IMR-90 (cell line): ENCODE results near the gene LMTK2. TPM values are rescaled to one million over a fixed set of nuclear protein-coding genes. Genes with fewer than 3 reads are reported as not detected.

Experiments used
- ATAC-seq: fragments of 200-7000 bp; cut with Tn5 transposase; 2 replicates; pipeline ENCODE4 v1.9.1; 2020; ENCODE audit warnings: low read depth, mild to moderate bottlenecking, moderate library complexity
- BruUV-seq: library from RNA; stranded (reverse); fragments of 400-500 nt; replicated peaks from 2 replicates; lab custom pipeline; 2021; lab: Mats Ljungman, UMichigan
- CTCF ChIA-PET: fragments of 300-600 bp; formaldehyde crosslinking; extraction: SDS; loops from one replicate; lab custom pipeline; 2021; ENCODE audit warnings: antibody characterized with exemption; lab: Yijun Ruan, JAX
- POLR2A ChIA-PET: fragments of 300-600 bp; sonication (Branson Sonifier 250); formaldehyde crosslinking; loops from one replicate; lab custom pipeline; 2022; ENCODE audit warnings: antibody characterized with exemption; ENCODE audit not compliant: unreplicated experiment; lab: Charles Lee
- DNase-seq: peaks from one replicate; pipeline ENCODE4 v3.0.0; 2013
- H2AFZ ChIP-seq: replicated peaks from 2 replicates; pipeline ENCODE3; 2013; ENCODE audit warnings: low read length, mild to moderate bottlenecking; ENCODE audit not compliant: poor library complexity
- H2AK5ac ChIP-seq: 2 replicates; pipeline ENCODE4 v1.6.1; 2013; ENCODE audit warnings: low read depth, low read length, inconsistent platforms
- H2AK9ac ChIP-seq: replicated peaks from 2 replicates; pipeline ENCODE3; 2013; ENCODE audit warnings: mild to moderate bottlenecking, low read depth, low read length, moderate library complexity; ENCODE audit not compliant: poor library complexity
- H2BK120ac ChIP-seq: 2 replicates; pipeline ENCODE4 v1.6.1; 2013; ENCODE audit warnings: low read depth, low read length, inconsistent platforms
- H2BK15ac ChIP-seq: 3 replicates; pipeline ENCODE4 v1.6.1; 2013; ENCODE audit warnings: low read depth, low read length, inconsistent platforms
- H2BK20ac ChIP-seq: 2 replicates; pipeline ENCODE4 v1.6.1; 2013; ENCODE audit warnings: low read depth, mild to moderate bottlenecking, inconsistent platforms, low read length, moderate library complexity
- H2BK5ac ChIP-seq: 2 replicates; pipeline ENCODE4 v1.6.1; 2013; ENCODE audit warnings: mild to moderate bottlenecking, low read depth, low read length, inconsistent platforms; ENCODE audit not compliant: poor library complexity, severe bottlenecking
- H3K14ac ChIP-seq: replicated peaks from 2 replicates; pipeline ENCODE4 v1.6.1; 2013; ENCODE audit warnings: low read depth, low read length, inconsistent platforms
- H3K18ac ChIP-seq: 2 replicates; pipeline ENCODE4 v1.6.1; 2013; ENCODE audit warnings: low read depth, low read length, control low read depth
- H3K23ac ChIP-seq: 2 replicates; pipeline ENCODE4 v1.6.1; 2013; ENCODE audit warnings: low read depth, low read length, inconsistent platforms
- H3K27ac ChIP-seq: 2 replicates; pipeline ENCODE4 v1.5.1; 2013; ENCODE audit warnings: mild to moderate bottlenecking, control low read depth, low read length; ENCODE audit not compliant: insufficient read depth
- H3K27me3 ChIP-seq: 2 replicates; pipeline ENCODE4 v1.6.1; 2013; ENCODE audit warnings: low read length; ENCODE audit not compliant: control insufficient read depth, insufficient read depth
- H3K36me3 ChIP-seq: 2 replicates; pipeline ENCODE4 v1.6.1; 2013; ENCODE audit warnings: low read length, mixed read lengths; ENCODE audit not compliant: control insufficient read depth, insufficient read depth
- H3K4ac ChIP-seq: 2 replicates; pipeline ENCODE4 v1.6.1; 2013; ENCODE audit warnings: low read depth, low read length, inconsistent platforms
- H3K4me1 ChIP-seq: 2 replicates; pipeline ENCODE4 v1.6.1; 2013; ENCODE audit warnings: low read length, mixed read lengths; ENCODE audit not compliant: control insufficient read depth, insufficient read depth
- H3K4me2 ChIP-seq: 2 replicates; pipeline ENCODE4 v1.6.1; 2013; ENCODE audit warnings: low read depth, mild to moderate bottlenecking, control low read depth, low read length, moderate library complexity
- H3K4me3 ChIP-seq: 2 replicates; pipeline ENCODE4 v1.5.1; 2013; ENCODE audit warnings: low read depth, mild to moderate bottlenecking, control low read depth, low read length, moderate library complexity; ENCODE audit not compliant: insufficient read depth
- H3K56ac ChIP-seq: 2 replicates; pipeline ENCODE4 v1.6.1; 2013; ENCODE audit warnings: low read length, inconsistent platforms; ENCODE audit not compliant: insufficient read depth; ENCODE audit errors: extremely low read depth
- H3K79me1 ChIP-seq, 2 experiments: 2 replicates each; pipeline ENCODE4 v1.6.1; 2013; ENCODE audit warnings: low read length in 2 of 2, inconsistent platforms in 1 of 2, low read depth in 1 of 2
- H3K9ac ChIP-seq: 2 replicates; pipeline ENCODE4 v1.6.1; 2013; ENCODE audit warnings: low read depth, low read length, control low read depth
- H3K9me1 ChIP-seq: 2 replicates; pipeline ENCODE4 v1.6.1; 2013; ENCODE audit warnings: low read length, inconsistent platforms; ENCODE audit not compliant: insufficient read depth
- H3K9me3 ChIP-seq: 2 replicates; pipeline ENCODE4 v1.6.1; 2013; ENCODE audit warnings: low read length; ENCODE audit not compliant: control insufficient read depth, insufficient read depth
- H4K20me1 ChIP-seq: 2 replicates; pipeline ENCODE4 v1.6.1; 2013; ENCODE audit warnings: low read length, inconsistent platforms; ENCODE audit not compliant: insufficient read depth
- H4K5ac ChIP-seq: 2 replicates; pipeline ENCODE4 v1.6.1; 2013; ENCODE audit warnings: mild to moderate bottlenecking, low read depth, low read length, control low read depth
- H4K8ac ChIP-seq, 2 experiments: 2 replicates each; pipeline ENCODE4 v1.6.1; 2013; ENCODE audit warnings: low read depth in 2 of 2, low read length in 2 of 2, control low read depth in 1 of 2, inconsistent platforms in 1 of 2
- H4K91ac ChIP-seq: 2 replicates; pipeline ENCODE4 v1.6.1; 2013; ENCODE audit warnings: low read depth, low read length, inconsistent platforms; ENCODE audit not compliant: insufficient read depth
- CEBPB ChIP-seq: IDR thresholded peaks from 2 replicates; pipeline ENCODE4 v1.6.1; 2012; ENCODE audit warnings: low read depth, low read length, improper control_type of control experiment
- CHD1 ChIP-seq: IDR thresholded peaks from 2 replicates; pipeline ENCODE4 v1.6.1; 2012; ENCODE audit warnings: low read depth, low read length, improper control_type of control experiment
- CTCF ChIP-seq: conservative IDR thresholded peaks from 2 replicates; pipeline ENCODE4 v1.5.1; 2012; ENCODE audit warnings: mild to moderate bottlenecking, low read depth, low read length, improper control_type of control experiment
- ELK1 ChIP-seq: fragments of 150-350 bp; IDR thresholded peaks from 2 replicates; pipeline ENCODE4 v1.6.1; 2016; ENCODE audit warnings: low read depth, mild to moderate bottlenecking, low read length, moderate library complexity, borderline replicate concordance
- FOS ChIP-seq: fragments of 150-350 bp; IDR thresholded peaks from 2 replicates; pipeline ENCODE4 v1.6.1; 2016; ENCODE audit warnings: low read depth, low read length
- MAZ ChIP-seq: IDR thresholded peaks from 2 replicates; pipeline ENCODE4 v1.6.1; 2012; ENCODE audit warnings: low read depth, mild to moderate bottlenecking, low read length, improper control_type of control experiment, moderate library complexity, borderline replicate concordance
- MXI1 ChIP-seq: IDR thresholded peaks from 2 replicates; pipeline ENCODE4 v1.6.1; 2012; ENCODE audit warnings: low read depth, mild to moderate bottlenecking, low read length, moderate library complexity, borderline replicate concordance
- NFE2L2 ChIP-seq: fragments of 150-350 bp; IDR thresholded peaks from 2 replicates; pipeline ENCODE4 v1.6.1; 2016; ENCODE audit warnings: low read depth, mild to moderate bottlenecking, low read length
- POLR2A ChIP-seq: IDR thresholded peaks from 2 replicates; pipeline ENCODE4 v1.6.1; 2012; ENCODE audit warnings: mild to moderate bottlenecking, low read depth, low read length
- RAD21 ChIP-seq: IDR thresholded peaks from 2 replicates; pipeline ENCODE4 v1.6.1; 2012; ENCODE audit warnings: low read length, improper control_type of control experiment
- RCOR1 ChIP-seq: IDR thresholded peaks from 2 replicates; pipeline ENCODE4 v1.6.1; 2012; ENCODE audit warnings: mild to moderate bottlenecking, low read length, improper control_type of control experiment; ENCODE audit not compliant: insufficient replicate concordance
- RFX5 ChIP-seq: IDR thresholded peaks from 2 replicates; pipeline ENCODE4 v1.8.0; 2012; ENCODE audit warnings: low read depth, mild to moderate bottlenecking, low read length, moderate library complexity
- SMC3 ChIP-seq: fragments of 150-350 bp; IDR thresholded peaks from 2 replicates; pipeline ENCODE4 v1.6.1; 2016; ENCODE audit warnings: low read depth, mild to moderate bottlenecking, antibody characterized with exemption, low read length, moderate library complexity
- USF2 ChIP-seq: fragments of 150-350 bp; IDR thresholded peaks from 2 replicates; pipeline ENCODE4 v1.6.1; 2017; ENCODE audit warnings: mild to moderate bottlenecking, antibody characterized with exemption, low read length, low read depth
- WGBS, 2 experiments: methylation state at CpG; one replicate each; pipeline versions ENCODE4 v1.1.5 to v1.1.7; 2013; ENCODE audit warnings: missing lambda C conversion rate in 2 of 2; ENCODE audit not compliant: insufficient read length in 1 of 2; ENCODE audit errors: extremely low coverage in 2 of 2; 5-methylcytosine and 5-hydroxymethylcytosine counted together
- dilution Hi-C: fragments of 300-500 bp; cut with HindIII; formaldehyde crosslinking; loops from one replicate; pipeline ENCODE4 v1.14.3; 2018; ENCODE audit warnings: low sequenced_read_pairs; ENCODE audit not compliant: unreplicated experiment
- in situ Hi-C: fragments of 300-500 bp; cut with MboI; formaldehyde crosslinking; loops from 3 replicates; pipeline ENCODE4 v1.14.3; 2019; ENCODE audit warnings: low sequenced_read_pairs, inconsistent platforms, mixed read lengths
- intact Hi-C: fragments of 100-400 bp; cut with micrococcal nuclease; formaldehyde crosslinking; loops from 2 replicates; pipeline ENCODE4 v1.10.0; 2022
- polyA plus RNA-seq, 3 experiments: library from polyadenylated mRNA; depleted of rRNA; stranded (reverse); fragments of >200 nt; gene quantifications; 2 replicates each; pipeline ENCODE4 v1.2.3, GENCODE V29; 2012; ENCODE audit warnings: low replicate concordance in 1 of 3
- total RNA-seq: library from RNA; depleted of rRNA; stranded (reverse); fragments of >200 nt; gene quantifications from 2 replicates; pipeline ENCODE4 v1.2.3, GENCODE V29; 2012

LMTK2 gene
- total and polyA plus RNA-seq, 2 of the 4 experiments (the other 2 are of a cell fraction): 4.4 to 5.0 TPM

GRCh38 chr7:98110249-98111022 lies 3.8 kb downstream of the LMTK2 start:
- no peak overlapping the region for H2AFZ ChIP-seq
- H3K4ac ChIP-seq: no peak overlapping the region
- H3K9ac ChIP-seq: no peak overlapping the region
- no peaks in the 10 kb centered on the region for H3K9me1 ChIP-seq
- POLR2A ChIA-PET: no interaction called here
- H3K4me1 ChIP-seq: no peaks in the 10 kb centered on the region
- H4K20me1 ChIP-seq: 0 out of 2 replicates have a peak, but pooled peaks cover 2% of the 10 kb centered on the region
- 0 out of 2 replicates have a peak overlapping the region, but pooled peaks have one; percentile 16 for H3K23ac ChIP-seq
- no peak overlapping the region for H2AK5ac ChIP-seq
- H3K36me3 ChIP-seq: no peaks in the 10 kb centered on the region
- H4K5ac ChIP-seq: no peak overlapping the region
- no TSS peak for BruUV-seq
- no peak overlapping the region for H3K14ac ChIP-seq
- dilution Hi-C loops: no loop called here
- peaks cover 16 to 23% of the 10 kb centered on the region in 2 experiments; a peak in 3 of 4 replicates for H3K79me1 ChIP-seq
- no peak overlapping the region for H2BK20ac ChIP-seq
- intact Hi-C loops: loop anchor here (10.0 kb wide), 1 partner anchor 734 kb away; no protein-coding TSS in a partner anchor
- no peak overlapping the region for H4K8ac ChIP-seq
- H2BK120ac ChIP-seq: no peak overlapping the region
- ATAC-seq (no peak), DNase-seq (peak; percentile 9)
- no peak overlapping the region for H3K4me3 ChIP-seq
- WGBS, 2 experiments: 53% methylated on average over 2 of the region's 11 CpGs; no CpG with 5 or more reads in 1 of the 2 experiments
- H3K4me2 ChIP-seq: peak overlapping the region; percentile 22; the same call in 1 of the 2 replicates
- H3K56ac ChIP-seq: no peak overlapping the region
- no peak overlapping the region for H2AK9ac ChIP-seq
- CTCF ChIA-PET: interaction anchor here (0.6 to 2.5 kb wide), 6 partner anchors 9 to 784 kb away, joined by 3 to 6 read pairs (median 4); no protein-coding TSS in a partner anchor
- no peaks in the 10 kb centered on the region for H3K9me3 ChIP-seq
- no peak overlapping the region for H3K27ac ChIP-seq
- H4K91ac ChIP-seq: no peak overlapping the region
- no peak overlapping the region for H2BK5ac ChIP-seq
- no peak overlapping the region for H3K18ac ChIP-seq
- in situ Hi-C loops: no loop called here
- no peak overlapping the region for H2BK15ac ChIP-seq
- H3K27me3 ChIP-seq: no peaks in the 10 kb centered on the region
- TF ChIP-seq FOS (no peak), SMC3 (no peak), CTCF (no peak), RAD21 (no peak), CHD1 (no peak), ELK1 (no peak), MAZ (no peak), CEBPB (no peak), USF2 (no peak), NFE2L2 (no peak), POLR2A (no peak), RCOR1 (no peak), MXI1 (no peak), RFX5 (no peak)
